ENCODE results near the gene MAN1A1. TPM values are rescaled to one million over a fixed set of nuclear protein-coding genes. Genes with fewer than 3 reads are reported as not detected.
"Not testable (repeated sequence)": the region's sequence is repeated elsewhere in the genome, so short reads cannot be mapped to it uniquely, and the experiment has no call there.

The MAN1A1 gene
- total RNA-seq, 1 experiment from 2014 or later = 19.7 TPM

- DNase-seq (ENCODE audit: low read depth) = no peak
Measured at GRCh38 chr6:119171088-119171841, 178.3 kb downstream of the MAN1A1 start.

- DNase-seq (ENCODE audit: low read depth) = no peak
Measured at GRCh38 chr6:119170447-119171087, 179.0 kb downstream of the MAN1A1 start.

- no peak for DNase-seq (ENCODE audit: low read depth)
Measured at GRCh38 chr6:119170103-119170446, 179.5 kb downstream of the MAN1A1 start.

- DNase-seq (ENCODE audit: low read depth) = not testable (repeated sequence)
Measured at GRCh38 chr6:119169355-119169754, 180.2 kb downstream of the MAN1A1 start.

GRCh38 chr6:119166024-119166784 is 183.4 kb downstream of the MAN1A1 start:
- DNase-seq (ENCODE audit: low read depth) = no peak

GRCh38 chr6:119163006-119163405 is 186.6 kb downstream of the MAN1A1 start:
- DNase-seq (ENCODE audit: low read depth) = no peak

- no peak for DNase-seq (ENCODE audit: low read depth)
Measured at GRCh38 chr6:119162134-119162775, 187.3 kb downstream of the MAN1A1 start.

GRCh38 chr6:119161438-119161837 is 188.1 kb downstream of the MAN1A1 start:
- peak; percentile 28 for DNase-seq (ENCODE audit: low read depth)

GRCh38 chr6:119160911-119161310 is 188.7 kb downstream of the MAN1A1 start:
- DNase-seq (ENCODE audit: low read depth) = peak; percentile 54

- peak; percentile 48 for DNase-seq (ENCODE audit: low read depth)
Measured at GRCh38 chr6:119158057-119158848, 191.3 kb downstream of the MAN1A1 start.

- DNase-seq (ENCODE audit: low read depth) = no peak
Measured at GRCh38 chr6:119157506-119157815, 192.1 kb downstream of the MAN1A1 start.

GRCh38 chr6:119156757-119157505 is 192.6 kb downstream of the MAN1A1 start:
- DNase-seq (ENCODE audit: low read depth) = no peak

GRCh38 chr6:119156082-119156481 is 193.5 kb downstream of the MAN1A1 start:
- DNase-seq (ENCODE audit: low read depth) = not testable (repeated sequence)

GRCh38 chr6:119152187-119152586 is 197.4 kb downstream of the MAN1A1 start:
- DNase-seq (ENCODE audit: low read depth) = no peak

- peak; percentile 47 for DNase-seq (ENCODE audit: low read depth)
Measured at GRCh38 chr6:119148825-119149525, 200.6 kb downstream of the MAN1A1 start.

- DNase-seq (ENCODE audit: low read depth) = peak; percentile 76
Measured at GRCh38 chr6:119148098-119148824, 201.3 kb downstream of the MAN1A1 start.

- DNase-seq (ENCODE audit: low read depth) = peak; percentile 98
Measured at GRCh38 chr6:119147101-119148053, 202.2 kb downstream of the MAN1A1 start.

- no peak for DNase-seq (ENCODE audit: low read depth)
Measured at GRCh38 chr6:119145111-119145510, 204.4 kb downstream of the MAN1A1 start.
